OCI-LY3 (cell line): ENCODE results near the gene EDDM3A.
"Not testable (repeated sequence)": the region's sequence is repeated elsewhere in the genome, so short reads cannot be mapped to it uniquely, and the experiment has no call there.

Source experiments
- H2AFZ ChIP-seq: fragments of 200-600, 300-600 bp; shearing (Covaris generic); 2 replicates; pipeline ENCODE4 v1.6.0; 2014; ENCODE audit warnings: antibody characterized with exemption, low read depth, low read length
- H3K27ac ChIP-seq: fragments of 200-600, 300-600 bp; sonication (generic); 2 replicates; pipeline ENCODE4 v1.5.1; 2014; ENCODE audit warnings: mild to moderate bottlenecking, low read length, moderate library complexity, mixed read lengths
- H3K27me3 ChIP-seq: fragments of 200-600, 300-600 bp; sonication (generic); 2 replicates; pipeline ENCODE4 v1.6.1; 2014; ENCODE audit warnings: low read depth, low read length, mixed read lengths
- H3K36me3 ChIP-seq: fragments of 200-600, 300-600 bp; sonication (generic); replicated peaks from 2 replicates; pipeline ENCODE3; 2014; ENCODE audit warnings: low read depth, low read length, mixed read lengths
- H3K4me1 ChIP-seq: fragments of 300-600, 200-600 bp; sonication (generic); 2 replicates; pipeline ENCODE4 v1.6.1; 2014; ENCODE audit warnings: low read length, mixed read lengths
- H3K4me2 ChIP-seq: fragments of 200-600, 300-600 bp; sonication (generic); 2 replicates; pipeline ENCODE4 v1.6.1; 2014; ENCODE audit warnings: low read length, mixed read lengths
- H3K4me3 ChIP-seq: fragments of 300-600, 200-600 bp; sonication (generic); 2 replicates; pipeline ENCODE4 v1.5.1; 2014; ENCODE audit warnings: antibody characterized with exemption, mild to moderate bottlenecking, low read length, moderate library complexity
- H3K79me2 ChIP-seq: fragments of 300-600, 200-600 bp; shearing (Covaris generic); 2 replicates; pipeline ENCODE4 v1.6.1; 2014; ENCODE audit warnings: mild to moderate bottlenecking, low read length, mixed read lengths
- H3K9ac ChIP-seq: fragments of 300-600, 200-600 bp; shearing (Covaris generic); 2 replicates; pipeline ENCODE4 v1.6.0; 2014; ENCODE audit warnings: mild to moderate bottlenecking, low read length, moderate library complexity
- H3K9me3 ChIP-seq: fragments of 200-600, 300-600 bp; shearing (Covaris generic); 2 replicates; pipeline ENCODE4 v1.6.1; 2014; ENCODE audit warnings: low read length, mixed read lengths; ENCODE audit not compliant: insufficient read depth
- H4K20me1 ChIP-seq: fragments of 200-600, 300-600 bp; sonication (generic); 2 replicates; pipeline ENCODE4 v1.6.1; 2016; ENCODE audit warnings: low read length, mixed read lengths; ENCODE audit not compliant: insufficient read depth
- EZH2phosphoT487 ChIP-seq: fragments of 200-600 bp; shearing (Covaris generic); IDR thresholded peaks from 2 replicates; pipeline ENCODE4 v1.6.1; 2018; ENCODE audit warnings: antibody characterized with exemption, mixed run types, low read depth
- TF ChIP-seq, protein P1 (sequence below): fragments of 200-600, 300-600 bp; sonication (generic); IDR thresholded peaks from 2 replicates; pipeline ENCODE4 v1.5.1; 2014; ENCODE audit warnings: antibody characterized with exemption, low read length, low read depth

The EDDM3A gene

DNA sequence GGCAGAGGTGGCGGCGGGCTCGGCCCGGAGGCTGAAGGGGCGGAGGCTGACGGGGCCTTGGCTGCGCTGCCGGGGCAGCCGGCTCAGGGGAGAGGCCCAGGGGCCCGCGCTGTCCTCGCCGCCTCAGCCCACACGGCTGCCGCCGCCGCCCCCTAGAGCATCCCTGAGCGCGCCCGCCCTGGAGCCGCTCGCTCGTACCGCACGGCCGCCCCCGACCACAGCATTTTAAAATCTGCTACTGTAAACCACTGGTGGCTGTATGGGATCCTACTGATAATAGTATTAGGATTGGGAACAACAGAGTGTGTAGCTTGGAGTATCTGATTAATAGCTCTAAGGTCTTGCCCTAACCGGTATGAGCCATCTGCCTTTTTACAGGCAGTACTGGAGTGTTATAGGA lies 22.2 kb upstream of the EDDM3A start:
- Histone ChIP-seq H3K9me3 (peaks cover 4% of the 10 kb centered on the region; the same call in 1 of the 2 replicates), H3K27me3 (peaks cover 9% of the 10 kb centered on the region; the same call in 1 of the 2 replicates), H3K27ac (no peak overlapping the region), H4K20me1 (no peaks in the 10 kb centered on the region), H3K4me3 (peak overlapping the region; percentile 83), H3K79me2 (no peaks in the 10 kb centered on the region), H3K4me2 (peak overlapping the region; percentile 97), H3K4me1 (peaks cover 60% of the 10 kb centered on the region), H3K36me3 (peaks cover 3% of the 10 kb centered on the region), H2AFZ (peak overlapping the region; percentile 86), H3K9ac (peak overlapping the region; percentile 57)
- no peak for TF ChIP-seq EZH2phosphoT487
- TF ChIP-seq, protein P1, sequence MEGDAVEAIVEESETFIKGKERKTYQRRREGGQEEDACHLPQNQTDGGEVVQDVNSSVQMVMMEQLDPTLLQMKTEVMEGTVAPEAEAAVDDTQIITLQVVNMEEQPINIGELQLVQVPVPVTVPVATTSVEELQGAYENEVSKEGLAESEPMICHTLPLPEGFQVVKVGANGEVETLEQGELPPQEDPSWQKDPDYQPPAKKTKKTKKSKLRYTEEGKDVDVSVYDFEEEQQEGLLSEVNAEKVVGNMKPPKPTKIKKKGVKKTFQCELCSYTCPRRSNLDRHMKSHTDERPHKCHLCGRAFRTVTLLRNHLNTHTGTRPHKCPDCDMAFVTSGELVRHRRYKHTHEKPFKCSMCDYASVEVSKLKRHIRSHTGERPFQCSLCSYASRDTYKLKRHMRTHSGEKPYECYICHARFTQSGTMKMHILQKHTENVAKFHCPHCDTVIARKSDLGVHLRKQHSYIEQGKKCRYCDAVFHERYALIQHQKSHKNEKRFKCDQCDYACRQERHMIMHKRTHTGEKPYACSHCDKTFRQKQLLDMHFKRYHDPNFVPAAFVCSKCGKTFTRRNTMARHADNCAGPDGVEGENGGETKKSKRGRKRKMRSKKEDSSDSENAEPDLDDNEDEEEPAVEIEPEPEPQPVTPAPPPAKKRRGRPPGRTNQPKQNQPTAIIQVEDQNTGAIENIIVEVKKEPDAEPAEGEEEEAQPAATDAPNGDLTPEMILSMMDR: no peak

- H2AFZ ChIP-seq: peak overlapping the region; percentile 39; the same call in 1 of the 2 replicates
- H3K9me3 ChIP-seq, H3K27me3 ChIP-seq, H3K9ac ChIP-seq, H4K20me1 ChIP-seq, H3K79me2 ChIP-seq, H3K36me3 ChIP-seq: not testable (repeated sequence)
- H3K4me1 ChIP-seq: peaks cover 42% of the 10 kb centered on the region
- peak overlapping the region; percentile 34 for H3K4me3 ChIP-seq
- H3K4me2 ChIP-seq: peak overlapping the region; percentile 49
- peak overlapping the region; percentile 13; the same call in 1 of the 2 replicates for H3K27ac ChIP-seq
These were observed 19.6 kb upstream of the EDDM3A start for GRCh38 chr14:20726121-20726520.

- Histone ChIP-seq H4K20me1 (no peaks in the 10 kb centered on the region), H3K79me2 (no peaks in the 10 kb centered on the region), H3K4me3 (peak overlapping the region; percentile 34; the same call in 1 of the 2 replicates), H3K27me3 (peaks cover 9% of the 10 kb centered on the region; the same call in 1 of the 2 replicates), H3K27ac (peak overlapping the region; percentile 13; the same call in 1 of the 2 replicates), H3K9me3 (no peaks in the 10 kb centered on the region), H2AFZ (peak overlapping the region; percentile 39; the same call in 1 of the 2 replicates), H3K4me2 (peak overlapping the region; percentile 49), H3K36me3 (no peaks in the 10 kb centered on the region), H3K9ac (no peak overlapping the region), H3K4me1 (peaks cover 42% of the 10 kb centered on the region)
- TF ChIP-seq, protein P1: no peak
- TF ChIP-seq EZH2phosphoT487: no peak
These were observed 19.2 kb upstream of the EDDM3A start for GRCh38 chr14:20726531-20726930.

- H3K9me3 ChIP-seq: no peaks in the 10 kb centered on the region
- no peak overlapping the region for H3K4me3 ChIP-seq
- H3K27ac ChIP-seq: no peak overlapping the region
- no peaks in the 10 kb centered on the region for H4K20me1 ChIP-seq
- no peaks in the 10 kb centered on the region for H3K27me3 ChIP-seq
- peaks cover 31% of the 10 kb centered on the region for H3K4me1 ChIP-seq
- H2AFZ ChIP-seq: no peak overlapping the region
- no peaks in the 10 kb centered on the region for H3K79me2 ChIP-seq
- no peak for TF ChIP-seq EZH2phosphoT487
- TF ChIP-seq, protein P1: no peak
- no peaks in the 10 kb centered on the region for H3K36me3 ChIP-seq
- H3K9ac ChIP-seq: no peak overlapping the region
- no peak overlapping the region for H3K4me2 ChIP-seq
These were observed 14.8 kb upstream of the EDDM3A start for GRCh38 chr14:20730891-20731290.

DNA sequence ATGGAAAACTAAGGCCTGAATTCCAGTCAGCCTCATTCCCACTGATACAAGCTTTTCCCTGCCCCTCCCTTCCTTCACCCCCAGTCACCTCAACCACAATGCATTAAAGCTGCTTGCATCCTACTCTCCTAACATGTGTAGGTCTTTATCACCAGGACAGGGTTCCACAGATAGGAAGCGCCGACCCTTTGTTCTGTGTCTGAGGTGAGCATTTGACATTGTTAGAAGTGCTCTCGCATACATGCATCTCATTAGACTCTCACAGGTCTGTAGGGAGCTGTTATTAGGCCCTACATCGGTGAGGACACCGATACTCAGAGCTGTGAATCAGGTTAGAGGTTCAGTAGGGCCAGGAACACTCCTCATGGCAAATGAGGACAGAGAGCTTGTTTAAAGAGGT lies 13.2 kb upstream of the EDDM3A start:
- Histone ChIP-seq H3K27ac (no peak overlapping the region), H3K4me2 (no peak overlapping the region), H3K79me2 (no peaks in the 10 kb centered on the region), H4K20me1 (no peaks in the 10 kb centered on the region), H2AFZ (no peak overlapping the region), H3K4me3 (no peak overlapping the region), H3K36me3 (no peaks in the 10 kb centered on the region), H3K4me1 (peaks cover 17% of the 10 kb centered on the region), H3K9me3 (no peaks in the 10 kb centered on the region), H3K27me3 (no peaks in the 10 kb centered on the region), H3K9ac (no peak overlapping the region)
- TF ChIP-seq EZH2phosphoT487: no peak
- TF ChIP-seq, protein P1: no peak
